ENCODE measurements around the gene CYP3A7. TPM values are rescaled to one million over a fixed set of nuclear protein-coding genes. Genes with fewer than 3 reads are reported as not detected.

The CYP3A7 gene
- total RNA-seq, 4 donors from 2014 or later, result 0.26 to 1.7 TPM; not detected in 2

DNA sequence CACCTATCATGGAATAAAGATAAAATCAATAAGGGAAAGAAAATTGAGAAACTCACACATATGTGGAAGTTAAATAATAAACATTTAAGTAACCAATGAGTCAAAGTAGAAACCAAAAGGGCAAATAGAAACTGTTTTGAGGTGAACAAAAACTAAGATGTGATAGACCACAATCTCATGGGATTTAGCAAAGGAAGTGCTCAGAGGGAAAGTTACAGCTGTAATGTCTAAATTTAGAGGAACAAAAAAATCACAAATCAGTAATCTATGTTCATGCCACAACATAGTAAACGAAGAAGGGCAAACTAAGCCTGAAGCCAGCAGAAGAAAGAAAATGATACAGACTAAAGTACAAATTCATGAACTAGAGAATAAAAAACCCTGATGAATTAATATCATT lies 32.7 kb upstream of the CYP3A7 start:
- Histone ChIP-seq H3K4me1 (peaks cover 7 to 9% of the 10 kb centered on the region in 2 donors), H3K9me3 (no peaks in the 10 kb centered on the region), H3K27ac (no peak overlapping the region), H3K4me3 (no peak overlapping the region), H3K27me3 (no peaks in the 10 kb centered on the region), H3K36me3 (no peaks in the 10 kb centered on the region)
- TF ChIP-seq, protein P1, sequence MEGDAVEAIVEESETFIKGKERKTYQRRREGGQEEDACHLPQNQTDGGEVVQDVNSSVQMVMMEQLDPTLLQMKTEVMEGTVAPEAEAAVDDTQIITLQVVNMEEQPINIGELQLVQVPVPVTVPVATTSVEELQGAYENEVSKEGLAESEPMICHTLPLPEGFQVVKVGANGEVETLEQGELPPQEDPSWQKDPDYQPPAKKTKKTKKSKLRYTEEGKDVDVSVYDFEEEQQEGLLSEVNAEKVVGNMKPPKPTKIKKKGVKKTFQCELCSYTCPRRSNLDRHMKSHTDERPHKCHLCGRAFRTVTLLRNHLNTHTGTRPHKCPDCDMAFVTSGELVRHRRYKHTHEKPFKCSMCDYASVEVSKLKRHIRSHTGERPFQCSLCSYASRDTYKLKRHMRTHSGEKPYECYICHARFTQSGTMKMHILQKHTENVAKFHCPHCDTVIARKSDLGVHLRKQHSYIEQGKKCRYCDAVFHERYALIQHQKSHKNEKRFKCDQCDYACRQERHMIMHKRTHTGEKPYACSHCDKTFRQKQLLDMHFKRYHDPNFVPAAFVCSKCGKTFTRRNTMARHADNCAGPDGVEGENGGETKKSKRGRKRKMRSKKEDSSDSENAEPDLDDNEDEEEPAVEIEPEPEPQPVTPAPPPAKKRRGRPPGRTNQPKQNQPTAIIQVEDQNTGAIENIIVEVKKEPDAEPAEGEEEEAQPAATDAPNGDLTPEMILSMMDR (IDR thresholded peaks at IDR 0.05 in 4 of 5, conservative IDR thresholded peaks at IDR 0.05 in 1 of 5), result no peak
- TF ChIP-seq POLR2A (IDR thresholded peaks at IDR 0.05), result no peak
- intact Hi-C loops (cut with DNase I; ENCODE audit: low total_unique reads), result no loop called here
- in situ Hi-C loops (cut with MboI; ENCODE audit: low sequenced_read_pairs in 4 of 4), result no loop called here
- DNase-seq, result no peak
- ATAC-seq, result no peak

DNA sequence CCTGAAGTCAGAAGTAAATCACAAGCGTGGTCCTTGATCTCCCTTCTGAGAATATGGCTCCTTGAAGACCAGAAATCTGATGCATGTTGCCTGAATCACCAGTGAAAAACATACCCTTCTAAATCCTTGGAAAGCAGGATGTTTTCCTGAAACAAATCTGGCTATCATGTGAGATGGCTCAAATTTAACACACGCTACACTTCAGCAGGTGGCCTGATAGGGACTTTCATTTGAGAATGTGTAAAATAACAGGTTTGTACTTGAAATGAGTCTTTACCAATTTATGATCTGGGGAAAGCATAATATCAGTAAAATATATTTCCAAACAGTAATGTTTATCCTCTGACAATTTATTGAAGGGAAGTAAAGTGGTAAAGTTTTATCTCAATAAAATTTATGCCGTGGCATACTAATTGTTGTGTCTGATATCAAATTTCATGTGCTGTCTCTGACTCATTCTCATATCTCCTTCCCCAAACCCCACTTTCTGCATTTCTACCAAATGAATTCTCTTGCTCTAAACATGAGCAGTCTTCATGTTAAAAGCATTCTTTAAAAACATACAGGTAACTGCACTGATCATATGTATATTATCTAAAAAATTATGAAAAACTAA lies 31.6 kb upstream of the CYP3A7 start:
- ATAC-seq (no peak), DNase-seq (no peak)
- TF ChIP-seq, protein P1 (IDR thresholded peaks at IDR 0.05 in 4 of 5, conservative IDR thresholded peaks at IDR 0.05 in 1 of 5), result no peak
- no peak for TF ChIP-seq POLR2A (IDR thresholded peaks at IDR 0.05)
- no peak overlapping the region for H3K27ac ChIP-seq
- H3K4me1 ChIP-seq, result peaks cover 13 to 16% of the 10 kb centered on the region in 2 donors
- H3K9me3 ChIP-seq, result no peaks in the 10 kb centered on the region
- intact Hi-C loops (cut with DNase I; ENCODE audit: low total_unique reads), result no loop called here
- in situ Hi-C loops (cut with MboI; ENCODE audit: low sequenced_read_pairs in 4 of 4), result no loop called here
- no peaks in the 10 kb centered on the region for H3K36me3 ChIP-seq
- H3K4me3 ChIP-seq, result no peak overlapping the region
- H3K27me3 ChIP-seq, result no peaks in the 10 kb centered on the region

DNA sequence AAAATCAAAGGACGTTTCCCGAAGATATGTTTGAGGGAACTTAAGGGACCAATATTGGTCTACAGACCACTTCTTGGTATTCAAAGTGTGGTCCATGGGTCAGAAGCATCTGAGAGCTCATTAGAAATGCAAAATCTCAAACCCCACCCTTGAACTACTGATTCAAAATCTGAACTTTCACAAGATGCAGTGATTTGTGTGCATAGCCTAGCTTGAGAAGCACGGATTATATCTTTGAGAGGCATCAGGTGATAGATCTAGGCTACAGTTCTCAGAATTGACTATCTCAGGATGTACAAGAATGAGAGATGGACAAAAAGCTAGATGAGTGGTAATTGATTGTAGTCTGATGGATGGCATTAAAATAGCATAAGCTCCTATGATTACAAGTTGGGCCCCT lies 29.5 kb upstream of the CYP3A7 start:
- no peak overlapping the region for H3K27ac ChIP-seq
- no peak for TF ChIP-seq POLR2A (IDR thresholded peaks at IDR 0.05)
- TF ChIP-seq, protein P1 (IDR thresholded peaks at IDR 0.05 in 4 of 5, conservative IDR thresholded peaks at IDR 0.05 in 1 of 5), result no peak
- no peaks in the 10 kb centered on the region for H3K36me3 ChIP-seq
- H3K9me3 ChIP-seq, result no peaks in the 10 kb centered on the region
- ATAC-seq (no peak), DNase-seq (no peak)
- no peaks in the 10 kb centered on the region for H3K27me3 ChIP-seq
- in situ Hi-C loops (cut with MboI; ENCODE audit: low sequenced_read_pairs in 4 of 4), result no loop called here
- no peak overlapping the region for H3K4me3 ChIP-seq
- intact Hi-C loops (cut with DNase I; ENCODE audit: low total_unique reads), result no loop called here
- H3K4me1 ChIP-seq, result peaks cover 13 to 16% of the 10 kb centered on the region in 2 donors

DNA sequence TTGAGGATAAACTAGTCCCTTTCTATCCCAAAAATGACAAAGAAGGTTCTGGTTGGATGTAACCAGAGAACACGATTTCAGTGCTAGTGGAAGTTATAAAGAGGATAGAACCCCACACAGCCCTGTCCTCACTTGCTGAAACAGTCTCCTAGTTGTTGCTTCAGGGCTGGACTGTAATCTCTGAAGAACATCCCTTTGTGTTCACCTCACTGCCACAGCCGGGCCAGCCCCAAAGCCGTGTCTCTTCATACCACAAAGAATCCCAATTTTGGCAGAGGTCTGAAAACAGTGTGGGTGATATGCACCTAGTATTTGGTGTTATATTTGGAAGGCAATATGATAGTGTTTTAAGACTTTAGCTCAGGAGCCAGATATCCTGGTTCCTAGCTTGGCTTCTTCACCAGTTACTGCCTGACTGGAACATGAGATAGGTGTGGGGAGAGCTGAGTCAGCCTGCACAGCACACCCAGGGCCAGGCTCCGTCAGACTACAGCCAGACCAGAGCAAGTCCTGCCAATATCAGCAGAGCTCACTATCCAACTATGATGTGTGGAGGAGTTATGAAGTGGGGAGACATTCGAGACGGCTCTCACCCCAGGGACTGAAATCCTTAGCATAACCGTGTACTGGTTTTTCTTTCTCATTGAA lies 27.8 kb upstream of the CYP3A7 start:
- Histone ChIP-seq H3K27me3 (no peaks in the 10 kb centered on the region), H3K36me3 (no peaks in the 10 kb centered on the region), H3K9me3 (no peaks in the 10 kb centered on the region), H3K4me1 (peaks cover 13 to 16% of the 10 kb centered on the region in 2 donors), H3K27ac (peak overlapping the region; percentile 76 to 81 (median 79)), H3K4me3 (no peak overlapping the region)
- in situ Hi-C loops (cut with MboI; ENCODE audit: low sequenced_read_pairs in 4 of 4) (no loop called here), intact Hi-C loops (cut with DNase I; ENCODE audit: low total_unique reads) (loop anchor here (1.0 kb wide), 1 partner anchor 23 kb away; no protein-coding TSS in a partner anchor)
- TF ChIP-seq POLR2A (IDR thresholded peaks at IDR 0.05), result peak in 1 of 2 donors; percentile 15
- TF ChIP-seq, protein P1 (IDR thresholded peaks at IDR 0.05 in 4 of 5, conservative IDR thresholded peaks at IDR 0.05 in 1 of 5), result no peak
- peak; percentile 97 to 98 for ATAC-seq
- peak; percentile 86 to 91 for DNase-seq
